Spleen (tissue), 3 donors: ENCODE results near the gene KCNE3.

Source experiments
- POLR2A ChIP-seq, 3 donors: fragments of 450-650 bp; IDR thresholded peaks; one replicate each; pipeline ENCODE4 v1.5.1; 2017; ENCODE audit warnings: antibody characterized with exemption in 3 of 3, mild to moderate bottlenecking in 1 of 3
- POLR2AphosphoS5 ChIP-seq, 3 donors: sonication (generic); formaldehyde crosslinking; IDR thresholded peaks; one replicate each; pipeline ENCODE4 v1.5.1; 2017; ENCODE audit warnings: antibody characterized with exemption in 3 of 3

DNA sequence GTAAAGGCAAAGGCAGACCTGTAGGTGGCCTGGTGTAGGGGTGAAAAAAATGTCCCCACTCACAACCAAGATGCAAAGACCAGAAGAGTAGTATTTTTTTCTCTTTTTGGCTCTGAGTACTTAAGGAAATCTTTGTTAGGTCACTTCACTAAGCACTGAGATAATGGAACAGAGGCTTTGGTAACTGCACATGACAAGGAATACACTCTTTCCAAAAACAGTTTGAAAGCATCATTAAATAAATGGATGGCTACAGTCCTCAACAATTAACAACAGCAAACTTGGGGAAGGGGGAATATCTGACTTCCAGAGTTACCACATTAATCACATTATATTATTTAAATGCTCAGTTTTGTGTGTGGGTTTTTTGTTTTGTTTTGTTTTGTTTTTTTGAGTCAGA is 42.2 kb downstream of the KCNE3 start:
- TF ChIP-seq POLR2A (IDR thresholded peaks at IDR 0.05) = no peak
- no peak for TF ChIP-seq POLR2AphosphoS5 (IDR thresholded peaks at IDR 0.05)
